ENCODE results near the gene TAGLN3.

TAGLN3 gene

GRCh38 chr3:111968319-111969054, 30.2 kb upstream of the TAGLN3 start:
- TF ChIP-seq CTCF (conservative IDR thresholded peaks at IDR 0.05) = no peak
- no peak for TF ChIP-seq ZFX (IDR thresholded peaks at IDR 0.05)
- no peak overlapping the region for H3K27ac ChIP-seq

- TF ChIP-seq ZFX (IDR thresholded peaks at IDR 0.05) = no peak
- TF ChIP-seq CTCF (conservative IDR thresholded peaks at IDR 0.05) = no peak
- H3K27ac ChIP-seq = no peak overlapping the region
Observed at GRCh38 chr3:111970376-111970775, 28.3 kb upstream of the TAGLN3 start.

GRCh38 chr3:111971533-111972130, 27.1 kb upstream of the TAGLN3 start:
- H3K27ac ChIP-seq = no peak overlapping the region
- TF ChIP-seq ZFX (IDR thresholded peaks at IDR 0.05) = no peak
- no peak for TF ChIP-seq CTCF (conservative IDR thresholded peaks at IDR 0.05)

GRCh38 chr3:111972891-111973290, 25.8 kb upstream of the TAGLN3 start:
- H3K27ac ChIP-seq = no peak overlapping the region
- TF ChIP-seq CTCF (conservative IDR thresholded peaks at IDR 0.05) (no peak), ZFX (IDR thresholded peaks at IDR 0.05) (no peak)

GRCh38 chr3:111975131-111975530, 23.6 kb upstream of the TAGLN3 start:
- H3K27ac ChIP-seq = no peak overlapping the region
- no peak for TF ChIP-seq CTCF (conservative IDR thresholded peaks at IDR 0.05)
- no peak for TF ChIP-seq ZFX (IDR thresholded peaks at IDR 0.05)

GRCh38 chr3:111976254-111976653, 22.5 kb upstream of the TAGLN3 start:
- TF ChIP-seq CTCF (conservative IDR thresholded peaks at IDR 0.05) = no peak
- TF ChIP-seq ZFX (IDR thresholded peaks at IDR 0.05) = no peak

GRCh38 chr3:111978583-111979433, 19.9 kb upstream of the TAGLN3 start, which contains the start of gene ABHD10:
Gene ABHD10, plus strand, starts transcription at chr3:111979026. Its CDS starts 36 bp downstream, at chr3:111979062.
- peak within 1 kb of the TSS; percentile 87 for H3K27ac ChIP-seq
- peak; percentile 53; the same call in 1 of the 2 replicates for TF ChIP-seq ZFX (IDR thresholded peaks at IDR 0.05)
- TF ChIP-seq CTCF (conservative IDR thresholded peaks at IDR 0.05) = no peak

More at GRCh38 chr3:111976254-111976653, 22.5 kb upstream of the TAGLN3 start:
- no peak overlapping the region for H3K27ac ChIP-seq
